HEK293T (cell line): ENCODE data around the gene SPRED3.
"Not testable (repeated sequence)": the region's sequence is repeated elsewhere in the genome, so short reads cannot be mapped to it uniquely, and the experiment has no call there.

Experiments used
- NFRKB ChIP-seq: fragments of 450-650 bp; IDR thresholded peaks from 2 replicates; pipeline ENCODE4 v1.6.1; 2016; ENCODE audit warnings: mild to moderate bottlenecking, moderate library complexity
- SP1 ChIP-seq: fragments of 450-650 bp; IDR thresholded peaks from 2 replicates; pipeline ENCODE4 v1.6.1; 2017
- TF ChIP-seq, protein P1 (sequence below): fragments of 450-650 bp; IDR thresholded peaks from 2 replicates; pipeline ENCODE4 v1.6.1; 2016

DNA sequence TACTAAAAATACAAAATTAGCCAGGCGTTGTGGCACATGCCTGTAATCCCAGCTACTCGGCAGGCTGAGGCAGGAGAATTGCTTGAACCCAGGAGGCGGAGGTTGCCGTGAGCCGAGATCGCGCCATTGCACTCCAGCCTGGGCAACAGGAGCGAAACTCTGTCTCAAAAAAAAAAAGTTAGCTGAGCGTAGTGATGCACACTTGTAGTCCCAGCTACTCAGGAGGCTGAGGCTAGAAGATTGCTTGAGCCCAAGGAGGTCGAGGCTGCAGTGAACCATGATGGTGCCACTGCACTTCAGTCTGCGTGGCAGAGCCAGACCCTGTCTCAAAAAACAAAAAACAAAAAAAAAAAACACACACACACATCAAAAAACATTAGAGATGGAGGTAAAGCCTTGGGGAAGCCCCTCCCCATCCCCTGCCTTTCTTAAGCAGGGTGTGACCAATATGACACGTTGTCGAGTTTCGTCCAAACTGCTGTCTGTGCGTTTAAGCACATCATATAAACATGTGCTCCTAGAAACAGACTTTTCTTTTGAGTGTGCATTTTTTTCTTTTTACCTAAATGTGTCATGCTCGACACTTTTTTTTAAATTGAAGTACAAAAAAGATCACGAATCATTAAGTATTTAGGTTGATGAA, 38.7 kb downstream of the SPRED3 start:
- not testable (repeated sequence) for TF ChIP-seq NFRKB, SP1
- TF ChIP-seq, protein P1, sequence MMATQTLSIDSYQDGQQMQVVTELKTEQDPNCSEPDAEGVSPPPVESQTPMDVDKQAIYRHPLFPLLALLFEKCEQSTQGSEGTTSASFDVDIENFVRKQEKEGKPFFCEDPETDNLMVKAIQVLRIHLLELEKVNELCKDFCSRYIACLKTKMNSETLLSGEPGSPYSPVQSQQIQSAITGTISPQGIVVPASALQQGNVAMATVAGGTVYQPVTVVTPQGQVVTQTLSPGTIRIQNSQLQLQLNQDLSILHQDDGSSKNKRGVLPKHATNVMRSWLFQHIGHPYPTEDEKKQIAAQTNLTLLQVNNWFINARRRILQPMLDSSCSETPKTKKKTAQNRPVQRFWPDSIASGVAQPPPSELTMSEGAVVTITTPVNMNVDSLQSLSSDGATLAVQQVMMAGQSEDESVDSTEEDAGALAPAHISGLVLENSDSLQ, result not testable (repeated sequence)
